RWPE1 (cell line): ENCODE data around the gene SLC24A3.

Experiments used
- CTCF ChIA-PET: fragments of 350-600 bp; sonication (Branson Sonifier 250); formaldehyde crosslinking; extraction: SDS; loops from one replicate; lab custom pipeline; 2021; lab: Yijun Ruan, JAX
- POLR2A ChIA-PET: fragments of 400-600 bp; formaldehyde crosslinking; extraction: SDS; loops from one replicate; lab custom pipeline; 2020; ENCODE audit warnings: antibody characterized with exemption; ENCODE audit not compliant: low non-redundant PET; lab: Yijun Ruan, JAX
- DNase-seq: peaks from one replicate; pipeline ENCODE4 v3.0.0; 2012; ENCODE audit warnings: low spot score
- H3K27ac ChIP-seq: fragments of 450-650 bp; 2 replicates; pipeline ENCODE4 v1.5.1; 2017
- TF ChIP-seq, protein P1 (sequence below): fragments of 450-650 bp; conservative IDR thresholded peaks from 2 replicates; pipeline ENCODE4 v1.5.1; 2017; ENCODE audit warnings: low read depth, mild to moderate bottlenecking

Gene SLC24A3

DNA sequence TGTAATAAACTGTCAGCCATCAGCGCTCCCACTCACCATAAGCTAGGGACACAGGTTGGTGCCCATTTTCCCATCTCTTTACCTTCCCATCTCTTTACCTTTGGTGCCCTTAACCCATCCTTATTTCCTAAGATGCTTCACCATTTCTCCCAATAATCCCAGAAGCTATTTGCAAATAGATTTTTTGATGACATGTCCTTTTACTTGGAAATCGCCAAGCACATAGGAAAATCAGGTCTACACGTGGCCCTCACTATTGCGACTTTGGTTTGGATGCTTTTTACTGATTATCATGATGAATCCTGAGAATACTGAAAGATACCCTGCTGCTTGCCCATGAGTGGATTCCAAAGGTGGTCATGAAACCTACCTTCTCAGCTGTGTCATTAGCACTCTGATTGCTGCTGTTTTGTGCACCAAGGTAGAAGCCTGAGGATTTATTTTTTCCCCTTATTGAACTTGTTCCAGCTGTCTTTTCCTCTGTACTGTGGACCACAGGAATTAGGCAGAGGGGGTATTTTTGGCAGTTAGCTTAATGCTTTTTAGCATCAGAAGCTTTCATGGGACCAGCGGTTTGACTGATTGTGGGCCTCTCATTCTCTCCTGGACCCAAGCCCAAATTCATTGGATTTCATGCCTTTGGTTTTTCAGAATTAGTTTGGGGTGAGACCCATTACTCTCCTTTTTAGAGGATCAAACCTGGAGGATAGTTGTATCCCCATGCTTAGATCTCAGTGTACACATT is 316.0 kb downstream of the SLC24A3 start:
- no peak overlapping the region for H3K27ac ChIP-seq
- CTCF ChIA-PET: no interaction called here
- DNase-seq: no peak
- POLR2A ChIA-PET: no interaction called here
- TF ChIP-seq, protein P1, sequence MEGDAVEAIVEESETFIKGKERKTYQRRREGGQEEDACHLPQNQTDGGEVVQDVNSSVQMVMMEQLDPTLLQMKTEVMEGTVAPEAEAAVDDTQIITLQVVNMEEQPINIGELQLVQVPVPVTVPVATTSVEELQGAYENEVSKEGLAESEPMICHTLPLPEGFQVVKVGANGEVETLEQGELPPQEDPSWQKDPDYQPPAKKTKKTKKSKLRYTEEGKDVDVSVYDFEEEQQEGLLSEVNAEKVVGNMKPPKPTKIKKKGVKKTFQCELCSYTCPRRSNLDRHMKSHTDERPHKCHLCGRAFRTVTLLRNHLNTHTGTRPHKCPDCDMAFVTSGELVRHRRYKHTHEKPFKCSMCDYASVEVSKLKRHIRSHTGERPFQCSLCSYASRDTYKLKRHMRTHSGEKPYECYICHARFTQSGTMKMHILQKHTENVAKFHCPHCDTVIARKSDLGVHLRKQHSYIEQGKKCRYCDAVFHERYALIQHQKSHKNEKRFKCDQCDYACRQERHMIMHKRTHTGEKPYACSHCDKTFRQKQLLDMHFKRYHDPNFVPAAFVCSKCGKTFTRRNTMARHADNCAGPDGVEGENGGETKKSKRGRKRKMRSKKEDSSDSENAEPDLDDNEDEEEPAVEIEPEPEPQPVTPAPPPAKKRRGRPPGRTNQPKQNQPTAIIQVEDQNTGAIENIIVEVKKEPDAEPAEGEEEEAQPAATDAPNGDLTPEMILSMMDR: no peak

DNA sequence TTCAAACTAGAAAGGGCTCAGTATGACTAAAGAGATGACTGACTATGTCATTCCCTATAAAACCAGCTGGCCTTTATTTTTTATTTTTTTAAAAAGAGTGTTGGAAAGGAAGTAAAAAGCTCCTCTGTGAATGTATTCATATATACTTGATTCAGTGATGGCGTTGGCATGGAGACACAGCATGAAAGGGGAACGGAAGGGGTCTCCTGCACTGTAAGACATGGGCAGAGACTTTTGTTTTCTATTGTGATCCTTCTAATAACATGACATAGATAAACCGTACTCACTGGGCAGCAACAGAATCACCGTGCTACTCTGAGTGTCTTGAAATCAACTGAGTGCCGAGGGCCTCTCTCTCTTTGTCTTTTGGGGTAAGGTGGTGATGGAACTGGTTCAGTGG is 317.6 kb downstream of the SLC24A3 start:
- no peak overlapping the region for H3K27ac ChIP-seq
- DNase-seq: no peak
- ChIA-PET CTCF (interaction anchor here (0.6 kb wide), 1 partner anchor 27 kb away, joined by 6 read pairs; no protein-coding TSS in a partner anchor), POLR2A (no interaction called here)
- TF ChIP-seq, protein P1: no peak

DNA sequence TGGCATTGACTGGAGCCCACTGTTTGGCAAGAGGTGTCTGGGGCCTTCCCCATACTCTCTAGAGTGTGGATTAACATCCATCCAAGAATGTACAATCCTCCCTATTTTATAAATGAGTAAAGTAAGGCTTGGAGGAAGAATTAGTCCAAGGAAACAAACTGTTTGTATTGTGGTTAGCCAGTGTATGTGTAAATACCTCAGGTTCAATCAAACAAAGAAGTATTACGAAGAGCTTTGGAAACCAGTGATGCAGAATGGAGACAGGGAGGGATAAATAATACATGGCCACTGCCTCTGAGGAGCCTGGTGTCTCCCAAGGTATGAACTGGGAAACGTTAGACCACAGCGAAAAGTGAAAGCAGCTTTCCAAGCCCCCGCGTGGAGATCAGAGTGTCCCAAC is 319.0 kb downstream of the SLC24A3 start:
- CTCF ChIA-PET: no interaction called here
- POLR2A ChIA-PET: no interaction called here
- TF ChIP-seq, protein P1: no peak
- DNase-seq: no peak
- H3K27ac ChIP-seq: no peak overlapping the region

DNA sequence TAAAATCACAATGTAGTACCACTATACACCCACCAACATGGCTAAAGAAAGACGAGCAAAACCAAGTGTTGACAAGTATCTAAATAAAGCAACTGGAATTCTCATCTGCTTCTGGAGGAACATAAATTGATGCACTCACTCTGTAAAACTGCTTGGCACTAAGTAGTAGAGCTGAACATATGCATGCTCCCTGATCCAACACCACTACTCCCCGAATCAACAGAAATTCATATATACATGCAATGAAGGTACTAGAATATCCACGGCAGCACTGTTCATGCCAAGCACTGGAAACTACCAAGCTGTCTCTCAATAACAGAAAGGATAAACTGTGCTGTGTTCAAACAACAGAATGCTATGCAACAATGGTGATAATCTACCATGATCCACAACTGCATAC is 326.1 kb downstream of the SLC24A3 start:
- TF ChIP-seq, protein P1: no peak

DNA sequence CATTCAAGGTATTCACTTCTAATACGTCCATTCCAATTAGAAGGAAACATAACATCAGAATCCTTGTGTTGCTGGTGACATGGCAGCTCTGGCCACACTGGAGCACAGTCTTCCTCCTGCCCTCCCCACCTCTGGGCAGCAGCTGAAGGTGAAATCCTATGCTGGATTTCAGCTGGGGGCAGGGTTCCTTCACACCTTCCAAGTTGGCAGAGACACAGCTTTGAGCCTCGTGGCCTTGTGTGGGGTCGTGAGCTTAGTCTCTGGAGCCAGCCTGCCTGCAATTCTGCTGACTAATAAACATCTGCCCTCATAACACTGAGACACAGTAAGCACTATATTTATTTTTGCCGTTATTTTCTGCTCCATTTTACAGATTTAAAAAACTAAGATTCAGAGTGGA is 326.7 kb downstream of the SLC24A3 start:
- POLR2A ChIA-PET: no interaction called here
- H3K27ac ChIP-seq: no peak overlapping the region
- CTCF ChIA-PET: no interaction called here
- DNase-seq: no peak
- TF ChIP-seq, protein P1: no peak

More for the DNA sequence above, 326.1 kb downstream of the SLC24A3 start:
- ChIA-PET CTCF (no interaction called here), POLR2A (no interaction called here)
- H3K27ac ChIP-seq: no peak overlapping the region
- no peak for DNase-seq

DNA sequence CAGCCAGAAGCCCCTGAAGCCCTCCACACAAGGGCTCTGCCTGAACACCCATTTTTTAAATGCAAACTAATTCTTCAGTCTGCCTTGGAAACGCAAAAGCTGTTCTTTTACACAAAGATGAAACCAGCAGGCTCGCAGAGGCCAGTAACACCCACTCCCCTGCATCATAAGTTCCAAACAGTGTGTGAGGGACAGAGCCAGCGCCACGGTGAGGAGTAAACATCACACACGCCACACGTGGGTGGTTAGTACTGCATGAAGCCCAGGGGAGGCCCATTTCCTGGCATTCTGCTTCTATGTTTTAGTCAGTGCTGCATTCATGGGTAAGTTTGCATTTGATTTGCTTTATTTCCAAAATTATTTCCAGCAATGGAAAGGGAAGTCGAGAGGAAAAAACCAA is 327.9 kb downstream of the SLC24A3 start:
- CTCF ChIA-PET: no interaction called here
- H3K27ac ChIP-seq: no peak overlapping the region
- POLR2A ChIA-PET: no interaction called here
- DNase-seq: no peak
- TF ChIP-seq, protein P1: no peak
